ENCODE data around the gene GEN1.

The GEN1 gene

DNA sequence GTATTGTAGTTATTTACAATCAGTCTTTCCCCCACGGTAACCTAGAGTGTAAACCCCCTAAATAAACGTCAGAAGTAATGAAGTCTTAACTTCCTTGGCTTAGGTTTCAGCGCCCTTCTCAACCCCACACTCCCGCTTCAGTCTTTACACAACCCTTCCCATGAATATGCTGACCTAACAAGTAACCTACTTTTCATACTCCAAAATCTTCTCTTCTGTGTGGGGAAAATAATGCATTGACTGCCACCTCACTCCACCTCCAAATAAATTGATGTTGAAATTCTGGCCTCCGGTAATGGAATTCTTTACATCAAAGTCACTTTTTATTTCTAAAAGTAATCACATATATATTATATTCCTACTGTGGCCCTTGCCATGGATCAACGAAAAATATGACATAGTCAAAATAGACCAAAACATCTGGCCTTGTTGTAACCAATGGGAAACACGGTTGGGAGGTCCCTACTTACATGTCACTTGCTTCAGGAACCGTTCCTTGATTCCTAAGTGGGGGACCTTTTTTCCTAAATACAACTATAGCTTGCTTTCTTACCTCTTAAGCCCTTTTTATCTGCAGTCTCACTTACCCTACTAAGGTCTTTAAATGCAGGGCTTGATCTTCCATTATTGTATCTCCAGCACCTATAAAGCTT is 961 bp downstream of the GEN1 start:
- no peak for DNase-seq

- no peak for DNase-seq
These were observed 2.7 kb downstream of the GEN1 start for GRCh38 chr2:17756668-17757067.

GRCh38 chr2:17757321-17757720 is 3.4 kb downstream of the GEN1 start:
- DNase-seq = no peak

- DNase-seq = no peak
These were observed 4.2 kb downstream of the GEN1 start for GRCh38 chr2:17758118-17758517.

GRCh38 chr2:17759805-17760204 is 5.9 kb downstream of the GEN1 start:
- DNase-seq = no peak

DNA sequence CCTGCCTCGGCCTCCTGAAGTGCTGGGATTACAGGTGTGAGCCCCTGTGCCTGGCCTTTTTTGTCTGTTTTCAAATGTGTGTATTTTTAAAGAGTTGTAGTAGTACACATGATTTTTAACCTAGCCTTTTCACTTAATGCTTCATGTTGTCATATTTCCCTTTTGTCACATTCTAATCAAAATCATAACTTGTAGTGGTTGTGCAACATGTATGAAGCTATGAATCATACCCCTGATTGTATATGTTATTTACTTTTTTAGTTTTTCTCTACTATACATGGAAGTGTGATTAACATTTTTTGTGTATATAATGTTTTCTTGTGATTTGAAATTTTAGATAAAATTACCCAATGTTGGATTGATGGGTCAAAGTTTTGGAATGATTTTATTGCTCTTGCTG is 8.5 kb downstream of the GEN1 start:
- DNase-seq = no peak

DNA sequence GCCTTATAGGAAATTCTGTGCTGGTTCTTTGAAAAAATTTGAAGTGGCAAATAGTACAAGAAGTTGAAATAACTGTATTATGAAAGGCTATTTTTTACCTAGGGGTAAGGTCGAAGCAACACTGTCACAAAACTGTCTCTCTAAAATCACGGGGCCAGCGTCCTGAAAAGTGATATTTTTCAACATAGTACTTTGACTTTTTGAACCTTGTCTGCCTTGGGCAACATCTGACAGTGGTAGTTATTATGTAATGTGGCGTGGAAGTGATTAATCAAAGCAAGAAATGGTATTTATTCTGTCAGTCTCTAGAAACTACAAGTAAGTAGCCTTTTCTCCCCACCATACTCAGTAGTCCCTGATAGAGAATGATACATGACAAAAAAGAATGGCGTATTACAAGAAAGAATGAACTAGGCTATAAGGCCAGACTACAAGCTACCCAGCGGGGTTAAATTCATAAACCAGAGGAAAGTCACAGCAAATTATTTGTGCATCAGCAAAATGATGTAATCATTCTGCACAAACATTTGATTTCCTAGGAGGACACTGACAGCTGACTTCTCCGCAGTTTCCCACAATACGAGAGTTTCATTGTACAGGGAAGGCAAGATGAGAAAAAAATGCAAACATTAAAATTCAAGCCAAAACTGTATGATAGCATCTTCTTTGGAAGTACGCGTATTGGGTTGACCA is 9.8 kb downstream of the GEN1 start:
- DNase-seq = no peak

- DNase-seq = no peak
These were observed 11.5 kb downstream of the GEN1 start for GRCh38 chr2:17765398-17765797.

GRCh38 chr2:17768894-17769293 is 15.0 kb downstream of the GEN1 start:
- DNase-seq = no peak

DNA sequence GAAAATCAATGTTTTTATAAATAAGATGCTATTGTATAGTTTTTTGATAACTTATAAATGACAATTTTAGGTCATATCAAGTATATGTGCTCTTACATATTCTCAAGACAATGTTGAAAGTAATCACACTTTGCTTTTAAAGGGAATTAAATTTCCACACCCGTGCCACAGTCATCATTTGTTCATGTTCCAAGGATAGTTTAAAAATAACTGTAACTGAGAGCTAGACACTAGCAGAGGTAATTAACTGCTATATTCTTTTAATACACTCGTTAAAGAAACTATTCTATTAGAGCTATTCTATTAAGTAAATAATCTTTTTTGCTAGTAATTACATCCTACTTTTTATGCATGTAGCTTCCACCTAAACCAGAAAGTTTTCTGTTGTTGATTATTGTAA is 18.0 kb downstream of the GEN1 start:
- no peak for DNase-seq

GRCh38 chr2:17772532-17772931 is 18.6 kb downstream of the GEN1 start:
- no peak for DNase-seq

GRCh38 chr2:17780546-17780945 is 26.6 kb downstream of the GEN1 start:
- DNase-seq = no peak

- no peak for DNase-seq
These were observed 27.5 kb downstream of the GEN1 start for GRCh38 chr2:17781482-17781881.

- no peak for DNase-seq
These were observed 32.8 kb downstream of the GEN1 start for GRCh38 chr2:17786727-17787126.

DNA sequence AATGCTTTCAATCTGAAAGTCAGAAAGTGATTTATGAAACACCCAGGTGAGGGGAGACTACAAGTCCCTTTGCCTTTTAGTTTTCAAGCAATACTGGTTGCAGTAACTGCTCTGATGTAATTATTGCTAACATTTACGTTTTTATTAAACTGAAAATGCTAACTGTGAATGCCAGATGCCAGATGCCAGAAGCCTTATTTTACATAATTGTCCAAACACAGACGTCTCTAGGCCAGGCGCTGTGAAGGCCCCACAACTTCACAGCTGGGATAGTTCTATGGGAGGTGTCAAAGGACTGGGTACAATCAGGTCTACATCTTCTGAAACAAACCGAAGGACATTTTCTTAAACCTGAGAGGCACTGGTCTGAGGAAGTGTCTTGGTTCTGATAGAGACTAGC is 34.8 kb downstream of the GEN1 start:
- DNase-seq = no peak

- no peak for DNase-seq
These were observed 36.6 kb downstream of the GEN1 start for GRCh38 chr2:17790536-17790935.

GRCh38 chr2:17791121-17791816 is 37.3 kb downstream of the GEN1 start:
- no peak for DNase-seq

- DNase-seq = no peak
These were observed 37.8 kb downstream of the GEN1 start for GRCh38 chr2:17791817-17792130.

DNA sequence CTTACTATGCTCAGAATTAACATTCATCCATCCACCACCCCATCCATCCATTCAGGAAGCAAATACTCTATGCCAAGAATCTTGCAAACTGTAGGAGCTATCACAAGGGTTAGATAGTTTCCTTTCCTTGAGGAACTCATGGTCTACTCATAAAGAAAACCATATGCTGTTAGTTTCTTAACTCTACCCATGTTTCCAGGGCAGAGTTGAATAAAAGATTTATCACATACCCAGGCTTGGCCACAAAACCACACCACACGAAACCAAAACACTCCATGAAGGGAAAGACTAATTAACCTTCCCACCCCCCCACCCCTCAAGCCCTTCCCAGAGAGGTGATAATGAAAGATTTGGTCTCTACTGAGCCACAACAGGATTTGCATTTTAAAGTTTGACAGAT is 38.6 kb downstream of the GEN1 start:
- DNase-seq = no peak

DNA sequence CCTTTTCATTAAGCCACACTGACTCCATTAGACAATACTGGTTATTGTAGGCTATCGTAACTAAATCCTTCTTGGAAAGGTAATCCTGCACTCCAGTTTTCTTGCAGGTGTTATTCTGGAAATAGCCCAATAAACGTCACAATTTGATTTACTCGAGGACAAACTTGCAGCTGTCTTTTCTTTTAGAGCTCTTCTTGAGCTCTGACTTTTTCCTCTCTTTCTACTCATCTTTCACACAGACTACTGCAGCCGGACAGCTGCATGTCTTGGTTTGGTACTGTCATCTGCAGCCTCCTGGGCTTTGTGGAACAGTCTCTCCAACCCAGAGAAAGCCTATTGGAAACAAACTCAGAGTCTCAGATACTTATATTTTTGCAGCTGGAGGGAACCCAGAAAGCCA is 39.4 kb downstream of the GEN1 start:
- no peak for DNase-seq

GRCh38 chr2:17793803-17794354 is 39.9 kb downstream of the GEN1 start:
- no peak for DNase-seq

- no peak for DNase-seq
These were observed 41.4 kb downstream of the GEN1 start for GRCh38 chr2:17795309-17795708.

DNA sequence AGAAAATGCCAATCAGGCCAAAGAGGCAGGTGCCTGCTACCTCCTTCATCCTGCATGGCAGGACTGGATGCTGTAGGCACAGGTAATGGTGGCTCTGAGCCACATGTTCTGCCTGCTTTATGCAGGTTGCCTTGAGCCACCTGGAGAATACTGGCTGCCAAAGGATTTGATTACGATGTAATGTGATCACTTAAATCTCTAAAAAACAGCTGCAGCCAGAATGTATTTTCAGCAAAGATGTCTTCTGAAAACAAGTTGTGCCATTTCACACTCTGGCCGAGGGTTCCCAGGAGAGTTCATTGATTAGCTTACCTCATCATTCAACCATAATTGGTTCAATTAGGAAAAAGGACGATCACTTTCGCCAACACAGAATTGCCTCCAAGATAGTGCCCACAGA is 44.4 kb downstream of the GEN1 start:
- DNase-seq = no peak
